Measurements from ENCODE around the gene HDAC9. TPM values are rescaled to one million over a fixed set of nuclear protein-coding genes. Genes with fewer than 3 reads are reported as not detected.

Gene HDAC9
- polyA plus RNA-seq, 1 of the 3 experiments (the other 2 are of a cell fraction), result 11.6 TPM

DNA sequence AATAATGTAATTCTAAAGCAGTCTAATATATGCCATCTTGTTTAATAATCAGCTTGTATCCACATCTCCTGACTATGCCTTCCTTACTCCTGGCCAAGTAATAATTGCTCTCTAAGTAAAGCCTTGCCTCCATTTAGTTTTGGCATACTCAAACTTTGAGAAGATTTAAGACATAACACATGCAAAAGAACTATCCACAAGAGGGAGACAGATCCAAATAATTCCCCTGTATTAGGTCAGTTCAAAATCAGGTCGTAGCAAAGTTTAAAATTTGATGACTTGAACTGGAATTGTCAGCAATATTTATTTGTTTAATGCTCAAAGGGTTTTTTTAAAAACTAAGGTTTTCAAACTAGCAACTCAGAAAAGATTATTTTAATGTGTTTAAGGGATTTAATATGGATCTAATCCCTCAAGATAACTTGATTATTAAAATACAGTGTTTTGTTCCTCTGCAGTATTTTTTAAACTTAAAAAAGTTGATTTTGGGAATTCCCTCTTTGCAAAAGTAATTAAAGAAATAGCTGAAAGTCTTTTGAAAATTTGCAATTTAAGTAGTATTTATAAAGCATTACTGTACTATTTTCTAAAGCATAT lies 95.3 kb downstream of the HDAC9 start (continued):
- TF ChIP-seq, protein P1, sequence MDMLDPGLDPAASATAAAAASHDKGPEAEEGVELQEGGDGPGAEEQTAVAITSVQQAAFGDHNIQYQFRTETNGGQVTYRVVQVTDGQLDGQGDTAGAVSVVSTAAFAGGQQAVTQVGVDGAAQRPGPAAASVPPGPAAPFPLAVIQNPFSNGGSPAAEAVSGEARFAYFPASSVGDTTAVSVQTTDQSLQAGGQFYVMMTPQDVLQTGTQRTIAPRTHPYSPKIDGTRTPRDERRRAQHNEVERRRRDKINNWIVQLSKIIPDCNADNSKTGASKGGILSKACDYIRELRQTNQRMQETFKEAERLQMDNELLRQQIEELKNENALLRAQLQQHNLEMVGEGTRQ (IDR thresholded peaks at IDR 0.05; ENCODE audit: borderline replicate concordance, low read depth, low read length), result no peak

DNA sequence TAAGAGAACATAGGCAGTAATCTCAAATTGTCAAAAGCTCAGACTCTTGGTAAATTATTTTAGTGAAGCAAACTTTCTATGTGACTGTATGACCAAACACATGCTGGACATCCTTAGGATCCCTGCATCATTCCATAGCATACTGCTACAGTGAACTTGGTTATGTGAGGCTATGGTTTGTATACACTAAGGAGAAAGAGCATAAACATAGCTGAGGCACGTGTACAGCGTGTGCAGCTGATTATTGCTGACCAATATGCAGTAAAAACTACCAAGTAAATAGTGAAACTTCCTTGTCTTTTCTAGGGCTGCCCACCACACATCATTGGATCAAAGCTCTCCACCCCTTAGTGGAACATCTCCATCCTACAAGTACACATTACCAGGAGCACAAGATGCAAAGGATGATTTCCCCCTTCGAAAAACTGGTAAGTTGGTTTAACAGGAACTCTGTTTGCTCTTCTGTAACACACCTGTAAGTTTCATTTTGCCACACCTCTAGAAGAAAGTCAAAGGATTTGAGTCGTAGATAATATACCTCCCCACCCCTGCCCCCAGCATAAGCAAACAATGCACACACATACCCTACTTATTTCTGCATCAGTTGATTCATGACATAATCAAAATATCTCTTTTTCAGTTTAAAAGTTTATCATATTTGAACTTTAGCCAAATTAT lies 98.2 kb downstream of the HDAC9 start:
- TF ChIP-seq NFIC (IDR thresholded peaks at IDR 0.05; ENCODE audit: borderline replicate concordance) (no peak), NRF1 (IDR thresholded peaks at IDR 0.05; ENCODE audit: low read depth, low read length) (no peak), EP300 (IDR thresholded peaks at IDR 0.05; ENCODE audit: borderline replicate concordance in 1 of 2, low read depth in 1 of 2, low read length in 1 of 2) (no peak), EZH2phosphoT487 (IDR thresholded peaks at IDR 0.05; ENCODE audit: borderline replicate concordance, low read depth) (no peak), YY1 (IDR thresholded peaks at IDR 0.05; ENCODE audit: low read depth) (no peak), TCF12 (IDR thresholded peaks at IDR 0.05) (no peak), TEAD4 (IDR thresholded peaks at IDR 0.05; ENCODE audit: borderline replicate concordance, insufficient read depth) (no peak), MEF2A (IDR thresholded peaks at IDR 0.05; ENCODE audit: borderline replicate concordance, low read depth) (no peak), GABPA (IDR thresholded peaks at IDR 0.05; ENCODE audit: low read depth) (no peak), MXI1 (IDR thresholded peaks at IDR 0.05; ENCODE audit: low read depth, low read length) (no peak), SMC3 (IDR thresholded peaks at IDR 0.05; ENCODE audit: low read depth, low read length) (no peak), RAD21 (IDR thresholded peaks at IDR 0.05; ENCODE audit: low read length) (no peak), CHD2 (IDR thresholded peaks at IDR 0.05; ENCODE audit: low read length, partially characterized antibody) (no peak), JUND (IDR thresholded peaks at IDR 0.05) (no peak)
- TF ChIP-seq, protein P2, sequence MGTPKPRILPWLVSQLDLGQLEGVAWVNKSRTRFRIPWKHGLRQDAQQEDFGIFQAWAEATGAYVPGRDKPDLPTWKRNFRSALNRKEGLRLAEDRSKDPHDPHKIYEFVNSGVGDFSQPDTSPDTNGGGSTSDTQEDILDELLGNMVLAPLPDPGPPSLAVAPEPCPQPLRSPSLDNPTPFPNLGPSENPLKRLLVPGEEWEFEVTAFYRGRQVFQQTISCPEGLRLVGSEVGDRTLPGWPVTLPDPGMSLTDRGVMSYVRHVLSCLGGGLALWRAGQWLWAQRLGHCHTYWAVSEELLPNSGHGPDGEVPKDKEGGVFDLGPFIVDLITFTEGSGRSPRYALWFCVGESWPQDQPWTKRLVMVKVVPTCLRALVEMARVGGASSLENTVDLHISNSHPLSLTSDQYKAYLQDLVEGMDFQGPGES (IDR thresholded peaks at IDR 0.05; ENCODE audit: low read depth, low read length), result no peak
- TF ChIP-seq, protein P3, sequence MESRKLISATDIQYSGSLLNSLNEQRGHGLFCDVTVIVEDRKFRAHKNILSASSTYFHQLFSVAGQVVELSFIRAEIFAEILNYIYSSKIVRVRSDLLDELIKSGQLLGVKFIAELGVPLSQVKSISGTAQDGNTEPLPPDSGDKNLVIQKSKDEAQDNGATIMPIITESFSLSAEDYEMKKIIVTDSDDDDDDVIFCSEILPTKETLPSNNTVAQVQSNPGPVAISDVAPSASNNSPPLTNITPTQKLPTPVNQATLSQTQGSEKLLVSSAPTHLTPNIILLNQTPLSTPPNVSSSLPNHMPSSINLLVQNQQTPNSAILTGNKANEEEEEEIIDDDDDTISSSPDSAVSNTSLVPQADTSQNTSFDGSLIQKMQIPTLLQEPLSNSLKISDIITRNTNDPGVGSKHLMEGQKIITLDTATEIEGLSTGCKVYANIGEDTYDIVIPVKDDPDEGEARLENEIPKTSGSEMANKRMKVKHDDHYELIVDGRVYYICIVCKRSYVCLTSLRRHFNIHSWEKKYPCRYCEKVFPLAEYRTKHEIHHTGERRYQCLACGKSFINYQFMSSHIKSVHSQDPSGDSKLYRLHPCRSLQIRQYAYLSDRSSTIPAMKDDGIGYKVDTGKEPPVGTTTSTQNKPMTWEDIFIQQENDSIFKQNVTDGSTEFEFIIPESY (IDR thresholded peaks at IDR 0.05; ENCODE audit: borderline replicate concordance, low read depth), result no peak
- TF ChIP-seq, protein P4, sequence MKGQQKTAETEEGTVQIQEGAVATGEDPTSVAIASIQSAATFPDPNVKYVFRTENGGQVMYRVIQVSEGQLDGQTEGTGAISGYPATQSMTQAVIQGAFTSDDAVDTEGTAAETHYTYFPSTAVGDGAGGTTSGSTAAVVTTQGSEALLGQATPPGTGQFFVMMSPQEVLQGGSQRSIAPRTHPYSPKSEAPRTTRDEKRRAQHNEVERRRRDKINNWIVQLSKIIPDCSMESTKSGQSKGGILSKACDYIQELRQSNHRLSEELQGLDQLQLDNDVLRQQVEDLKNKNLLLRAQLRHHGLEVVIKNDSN (IDR thresholded peaks at IDR 0.05; ENCODE audit: borderline replicate concordance, low read depth), result no peak
- CTCF ChIA-PET, result interaction anchor here (0.6 to 11.7 kb wide), 7 partner anchors 72 to 528 kb away, joined by 3 to 138 read pairs (median 3); no protein-coding TSS in a partner anchor

More for the DNA sequence above, 98.2 kb downstream of the HDAC9 start:
- no peaks in the 10 kb centered on the region for H3K79me2 ChIP-seq (ENCODE audit: insufficient read depth)
- H3F3A ChIP-seq (replicated peaks; ENCODE audit: insufficient read depth), result peaks cover 5% of the 10 kb centered on the region
- H3K27me3 ChIP-seq (ENCODE audit: insufficient read depth), result no peaks in the 10 kb centered on the region
- H3K9me2 ChIP-seq, result no peaks in the 10 kb centered on the region
- H3K4me2 ChIP-seq, result no peak overlapping the region
- no peak overlapping the region for H2AFZ ChIP-seq (ENCODE audit: low read depth)
- H3K9me3 ChIP-seq, result no peaks in the 10 kb centered on the region
- WGBS (ENCODE audit: low lambda C conversion rate), result 86% methylated on average over 4 of the region's 4 CpGs
- H3K4me3 ChIP-seq (ENCODE audit: low read depth in 2 of 2, low read length in 1 of 2), result no peak overlapping the region
- peaks cover 81 to 86% of the 10 kb centered on the region in 2 experiments for H3K36me3 ChIP-seq (replicated peaks in 1 of 2; ENCODE audit: control insufficient read depth in 1 of 2, insufficient read depth in 2 of 2, low read length in 1 of 2)
- peaks cover 0 to 7% of the 10 kb centered on the region in 2 experiments; a peak in 1 of 4 replicates for H3K4me1 ChIP-seq (ENCODE audit: control insufficient read depth in 1 of 2, insufficient read depth in 2 of 2, low read depth in 1 of 2, low read length in 1 of 2)
- no peak overlapping the region for H3K27ac ChIP-seq (ENCODE audit: low read depth in 2 of 2, low read length in 1 of 2)
- no peak for DNase-seq
- H3K9ac ChIP-seq, result no peak overlapping the region
- POLR2A ChIA-PET, result no interaction called here
- H4K20me1 ChIP-seq (ENCODE audit: insufficient read depth), result no peaks in the 10 kb centered on the region

Measured in SK-N-SH (cell line).